ENCODE data around the gene TXNRD1. TPM values are rescaled to one million over a fixed set of nuclear protein-coding genes. Genes with fewer than 3 reads are reported as not detected.

The TXNRD1 gene
- total and polyA plus RNA-seq, 8 donors = 8.1 to 29.1 (median 15.9) TPM

DNA sequence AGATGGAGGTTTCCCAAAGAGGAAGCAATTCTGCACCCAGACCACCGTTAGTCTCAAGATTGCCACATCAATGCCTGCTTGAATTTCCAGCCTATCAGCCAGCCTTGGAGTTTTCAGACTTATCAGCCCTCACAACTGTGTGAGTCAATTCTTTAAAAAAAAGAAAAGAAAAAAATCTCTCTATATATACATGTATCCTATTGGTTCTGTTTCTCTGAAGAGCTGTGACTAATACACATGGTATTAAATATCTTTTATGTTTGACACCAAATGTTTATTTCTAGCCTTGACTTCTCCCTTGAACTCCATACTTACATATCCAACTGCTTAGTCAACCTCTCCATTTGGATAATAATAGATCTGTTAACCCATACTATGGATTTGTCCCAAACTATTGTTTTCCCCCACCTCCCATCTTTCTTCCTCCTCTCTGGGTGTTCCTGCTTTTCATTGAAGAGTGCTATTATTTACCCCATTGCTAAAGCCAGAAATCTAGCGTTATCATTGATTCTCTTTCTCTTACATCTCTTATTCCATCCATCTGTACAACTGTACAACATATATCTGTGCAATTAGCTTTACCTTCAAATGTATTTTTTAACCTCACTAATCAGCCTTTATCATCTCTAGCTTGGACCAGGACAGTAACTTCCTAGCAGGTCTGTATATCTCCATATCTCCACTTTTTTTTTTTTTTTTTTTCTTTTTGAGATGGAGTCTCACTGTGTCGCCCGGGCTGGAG is 65.3 kb downstream of the TXNRD1 start:
- TF ChIP-seq, protein P1, sequence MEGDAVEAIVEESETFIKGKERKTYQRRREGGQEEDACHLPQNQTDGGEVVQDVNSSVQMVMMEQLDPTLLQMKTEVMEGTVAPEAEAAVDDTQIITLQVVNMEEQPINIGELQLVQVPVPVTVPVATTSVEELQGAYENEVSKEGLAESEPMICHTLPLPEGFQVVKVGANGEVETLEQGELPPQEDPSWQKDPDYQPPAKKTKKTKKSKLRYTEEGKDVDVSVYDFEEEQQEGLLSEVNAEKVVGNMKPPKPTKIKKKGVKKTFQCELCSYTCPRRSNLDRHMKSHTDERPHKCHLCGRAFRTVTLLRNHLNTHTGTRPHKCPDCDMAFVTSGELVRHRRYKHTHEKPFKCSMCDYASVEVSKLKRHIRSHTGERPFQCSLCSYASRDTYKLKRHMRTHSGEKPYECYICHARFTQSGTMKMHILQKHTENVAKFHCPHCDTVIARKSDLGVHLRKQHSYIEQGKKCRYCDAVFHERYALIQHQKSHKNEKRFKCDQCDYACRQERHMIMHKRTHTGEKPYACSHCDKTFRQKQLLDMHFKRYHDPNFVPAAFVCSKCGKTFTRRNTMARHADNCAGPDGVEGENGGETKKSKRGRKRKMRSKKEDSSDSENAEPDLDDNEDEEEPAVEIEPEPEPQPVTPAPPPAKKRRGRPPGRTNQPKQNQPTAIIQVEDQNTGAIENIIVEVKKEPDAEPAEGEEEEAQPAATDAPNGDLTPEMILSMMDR (IDR thresholded peaks at IDR 0.05) = no peak
- 72 to 73% methylated on average over 2 to 4 of the region's 4 CpGs for WGBS, 2 donors
- peaks cover 1 to 3% (median 2%) of the 10 kb centered on the region in 3 donors for H3K4me1 ChIP-seq
- no peak overlapping the region for H3K27ac ChIP-seq
- no peak overlapping the region for H3K4me3 ChIP-seq
- DNase-seq (no peak), FAIRE-seq (no peak), ATAC-seq (peak in 2 of 4 donors; percentile 20 to 56)
- no peaks in the 10 kb centered on the region for H3K9me3 ChIP-seq
- no peaks in the 10 kb centered on the region for H3K27me3 ChIP-seq
- no peaks in the 10 kb centered on the region for H3K36me3 ChIP-seq
- intact Hi-C loops (cut with DNase I) = no loop called here

GRCh38 chr12:104281636-104282035 is 66.1 kb downstream of the TXNRD1 start:
- intact Hi-C loops (cut with DNase I) = no loop called here
- H3K9me3 ChIP-seq = no peaks in the 10 kb centered on the region
- no peak for ATAC-seq
- H3K4me1 ChIP-seq = peaks cover 6 to 9% (median 9%) of the 10 kb centered on the region in 3 donors
- H3K27me3 ChIP-seq = no peaks in the 10 kb centered on the region
- no peak for DNase-seq
- H3K4me3 ChIP-seq = no peak overlapping the region
- no peak for FAIRE-seq
- no peak overlapping the region for H3K27ac ChIP-seq
- WGBS, 2 donors = 77 to 82% methylated on average over 5 of the region's 5 CpGs
- H3K36me3 ChIP-seq = no peaks in the 10 kb centered on the region
- TF ChIP-seq, protein P1 (IDR thresholded peaks at IDR 0.05) = no peak

DNA sequence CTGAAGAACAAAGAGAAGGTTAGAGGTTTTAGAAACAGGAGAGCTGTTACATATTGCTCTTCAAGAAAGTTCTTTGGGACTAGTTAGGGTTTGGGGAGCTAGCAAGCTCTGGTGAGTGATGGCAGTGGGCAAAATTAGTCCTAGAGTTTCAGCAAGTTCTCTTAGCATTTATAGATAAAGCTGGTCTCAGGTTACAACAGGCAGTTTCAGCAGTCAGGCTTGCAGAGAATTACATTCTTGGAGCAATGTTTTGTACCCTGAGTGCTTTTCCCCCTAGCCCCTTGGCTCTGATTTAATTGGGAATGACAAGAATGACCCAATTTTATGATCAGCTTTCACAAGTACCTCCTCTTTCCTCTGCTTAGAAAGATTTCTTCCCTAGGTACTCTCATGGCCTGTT is 66.5 kb downstream of the TXNRD1 start:
- intact Hi-C loops (cut with DNase I) = no loop called here
- TF ChIP-seq, protein P1 (IDR thresholded peaks at IDR 0.05) = no peak
- Histone ChIP-seq H3K4me3 (no peak overlapping the region), H3K4me1 (peaks cover 6 to 10% (median 9%) of the 10 kb centered on the region in 3 donors), H3K27ac (no peak overlapping the region), H3K9me3 (no peaks in the 10 kb centered on the region), H3K36me3 (no peaks in the 10 kb centered on the region), H3K27me3 (no peaks in the 10 kb centered on the region)
- ATAC-seq = no peak
- no peak for DNase-seq
- no peak for FAIRE-seq

DNA sequence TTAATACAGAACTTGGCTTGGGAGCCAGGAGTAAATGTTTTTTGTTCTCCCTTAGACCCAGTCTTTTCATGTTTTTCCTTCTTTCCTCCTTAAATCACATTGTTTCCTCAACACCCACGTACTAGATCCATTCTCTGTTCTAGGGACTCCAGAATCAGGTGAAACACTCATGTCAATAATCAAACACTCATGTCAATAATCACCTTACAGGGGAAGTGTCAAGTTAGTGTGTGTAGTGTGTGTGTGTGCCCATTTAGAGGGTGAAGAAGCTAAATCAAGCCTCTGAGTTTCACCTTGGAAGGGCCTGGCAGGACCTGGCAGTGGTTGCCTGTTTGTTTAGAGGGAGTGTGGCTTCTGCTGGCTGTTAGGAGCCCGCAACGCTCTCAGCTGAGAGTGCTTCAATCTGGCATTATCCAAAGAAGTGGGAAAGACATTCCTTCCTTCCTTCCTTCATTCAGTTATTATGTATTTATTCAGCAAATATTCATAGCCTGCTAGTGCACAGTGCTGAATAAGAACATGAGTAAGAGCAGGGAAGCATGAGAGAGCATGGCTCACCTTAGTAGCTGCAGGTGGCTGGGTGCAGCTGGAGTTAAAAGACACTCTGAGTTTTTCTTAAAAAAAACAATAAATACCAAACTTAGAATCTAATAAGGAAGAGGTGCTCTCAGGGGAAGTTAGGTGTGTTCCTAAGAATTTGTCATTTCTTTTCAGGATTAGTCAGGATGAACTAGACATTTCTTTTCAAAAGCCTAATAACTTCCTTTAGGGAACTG is 70.3 kb downstream of the TXNRD1 start:
- no peaks in the 10 kb centered on the region for H3K9me3 ChIP-seq
- TF ChIP-seq, protein P1 (IDR thresholded peaks at IDR 0.05) = no peak
- H3K27ac ChIP-seq = peak overlapping the region; percentile 63 to 87 (median 84)
- FAIRE-seq (no peak), ATAC-seq (peak in 1 of 4 donors; percentile 15), DNase-seq (no peak)
- no peaks in the 10 kb centered on the region for H3K27me3 ChIP-seq
- H3K36me3 ChIP-seq = no peaks in the 10 kb centered on the region
- peaks cover 12 to 28% (median 14%) of the 10 kb centered on the region in 3 donors for H3K4me1 ChIP-seq
- no peak overlapping the region for H3K4me3 ChIP-seq
- intact Hi-C loops (cut with DNase I) = no loop called here
- 64 to 66% methylated on average over 3 of the region's 3 CpGs for WGBS, 2 donors

Data from pancreas (tissue), 10 donors.